Loucy (cell line): Measurements from ENCODE around the gene SGK1.

Experiments used
- H2AFZ ChIP-seq: fragments of 200-600 bp; sonication (generic); 2 replicates; pipeline ENCODE4 v1.6.0; 2016; ENCODE audit warnings: antibody characterized with exemption, mild to moderate bottlenecking, low read length, moderate library complexity
- H3F3A ChIP-seq: fragments of 200-600 bp; 2 replicates; pipeline ENCODE4 v1.6.0; 2016; ENCODE audit warnings: antibody characterized with exemption, low read depth, mild to moderate bottlenecking
- H3K27me3 ChIP-seq: fragments of 200-600 bp; sonication (generic); 2 replicates; pipeline ENCODE4 v1.6.1; 2014; ENCODE audit warnings: low read length, mild to moderate bottlenecking; ENCODE audit not compliant: insufficient read depth, poor library complexity, severe bottlenecking
- H3K36me3 ChIP-seq: fragments of 200-600 bp; sonication (generic); 2 replicates; pipeline ENCODE4 v1.6.1; 2016; ENCODE audit warnings: low read length; ENCODE audit not compliant: insufficient read depth
- H3K4me1 ChIP-seq: fragments of 200-600 bp; sonication (generic); 2 replicates; pipeline ENCODE4 v1.5.1; 2014; ENCODE audit warnings: low read length, mild to moderate bottlenecking; ENCODE audit not compliant: insufficient read depth, poor library complexity, severe bottlenecking
- H3K4me2 ChIP-seq: fragments of 200-600 bp; sonication (generic); 2 replicates; pipeline ENCODE4 v1.6.0; 2014; ENCODE audit warnings: antibody characterized with exemption, low read length, low read depth, mild to moderate bottlenecking; ENCODE audit not compliant: poor library complexity, severe bottlenecking
- H3K4me3 ChIP-seq: fragments of 200-600 bp; sonication (generic); 2 replicates; pipeline ENCODE4 v1.5.1; 2014; ENCODE audit warnings: low read length, mild to moderate bottlenecking, mixed read lengths; ENCODE audit not compliant: poor library complexity, severe bottlenecking
- H3K79me2 ChIP-seq: fragments of 200-600 bp; sonication (generic); 2 replicates; pipeline ENCODE4 v1.6.1; 2014; ENCODE audit warnings: low read length; ENCODE audit not compliant: insufficient read depth
- H3K9ac ChIP-seq: fragments of 200-600 bp; sonication (generic); 2 replicates; pipeline ENCODE4 v1.6.0; 2014; ENCODE audit warnings: mild to moderate bottlenecking, low read depth, low read length, moderate library complexity; ENCODE audit not compliant: poor library complexity, severe bottlenecking
- H3K9me2 ChIP-seq: fragments of 200-600 bp; sonication (generic); replicated peaks from 2 replicates; pipeline ENCODE4 v1.6.1; 2016; ENCODE audit warnings: low read depth, low read length, mixed read lengths
- H3K9me3 ChIP-seq: fragments of 200-600 bp; sonication (generic); 2 replicates; pipeline ENCODE4 v1.6.1; 2014; ENCODE audit warnings: mild to moderate bottlenecking, antibody characterized with exemption, low read length, low read depth; ENCODE audit not compliant: insufficient read depth
- H4K20me1 ChIP-seq: fragments of 200-600 bp; sonication (generic); 2 replicates; pipeline ENCODE4 v1.6.0; 2014; ENCODE audit warnings: antibody characterized with exemption, low read length, mild to moderate bottlenecking; ENCODE audit not compliant: insufficient read depth, poor library complexity, severe bottlenecking
- EZH2phosphoT487 ChIP-seq: fragments of 200-600 bp; IDR thresholded peaks from 2 replicates; pipeline ENCODE4 v1.6.1; 2018; ENCODE audit warnings: antibody characterized with exemption, mild to moderate bottlenecking, moderate library complexity, borderline replicate concordance
- TF ChIP-seq, protein P1 (sequence below): fragments of 200-600 bp; sonication (generic); conservative IDR thresholded peaks from 2 replicates; pipeline ENCODE4 v1.5.1; 2014; ENCODE audit warnings: mild to moderate bottlenecking, antibody characterized with exemption, low read length

The SGK1 gene

DNA sequence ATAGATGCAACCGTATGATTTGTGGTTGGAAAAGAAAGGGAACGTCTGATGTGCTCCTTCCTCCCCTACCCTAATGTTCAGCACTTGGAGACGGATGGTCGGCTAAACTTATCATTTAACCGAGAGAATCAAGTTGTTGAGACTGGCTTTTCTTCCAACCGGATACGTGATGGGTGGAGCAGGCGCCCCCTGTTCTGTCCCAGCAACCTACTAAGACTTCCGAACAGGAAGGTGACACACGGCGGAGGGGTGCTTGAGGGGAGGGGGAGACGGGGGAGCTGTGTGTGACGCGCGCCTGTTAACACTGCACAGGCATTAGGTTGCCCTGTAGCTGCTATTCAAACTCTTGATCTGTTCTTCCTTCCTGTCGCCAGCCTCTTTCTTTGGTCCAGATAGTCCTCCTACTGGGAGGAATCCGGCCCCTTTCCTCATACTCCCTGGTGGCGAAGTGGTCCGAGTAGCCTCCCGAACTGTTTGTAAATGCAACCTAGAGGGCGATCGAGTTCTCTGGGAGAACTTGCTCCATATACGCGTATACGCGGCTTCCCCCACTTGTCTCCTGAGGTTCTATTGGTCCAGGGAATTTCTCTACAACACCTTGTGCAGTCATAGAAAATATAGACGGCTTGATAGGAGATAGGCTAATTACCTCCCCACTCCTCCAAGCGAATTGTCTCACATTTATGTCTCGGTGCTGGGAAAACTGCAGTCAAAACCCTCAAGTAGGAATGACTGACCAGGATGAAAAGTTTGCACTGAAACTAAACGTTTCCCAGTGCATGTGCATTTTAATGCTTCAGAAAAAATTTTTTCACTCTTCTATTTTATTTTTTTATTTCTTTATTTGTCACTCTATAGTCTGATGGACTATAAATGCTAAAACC lies 139.5 kb downstream of the SGK1 start:
- Histone ChIP-seq H3K36me3 (no peaks in the 10 kb centered on the region), H3K27me3 (no peaks in the 10 kb centered on the region), H3K4me1 (peaks cover 18% of the 10 kb centered on the region), H3K79me2 (no peaks in the 10 kb centered on the region), H3F3A (no peaks in the 10 kb centered on the region), H4K20me1 (no peaks in the 10 kb centered on the region), H3K9me2 (no peaks in the 10 kb centered on the region), H3K9ac (peak overlapping the region; percentile 47), H3K4me2 (peak overlapping the region; percentile 86), H3K4me3 (peak overlapping the region; percentile 73), H3K9me3 (no peaks in the 10 kb centered on the region), H2AFZ (peak overlapping the region; percentile 84)
- TF ChIP-seq EZH2phosphoT487 = no peak
- TF ChIP-seq, protein P1, sequence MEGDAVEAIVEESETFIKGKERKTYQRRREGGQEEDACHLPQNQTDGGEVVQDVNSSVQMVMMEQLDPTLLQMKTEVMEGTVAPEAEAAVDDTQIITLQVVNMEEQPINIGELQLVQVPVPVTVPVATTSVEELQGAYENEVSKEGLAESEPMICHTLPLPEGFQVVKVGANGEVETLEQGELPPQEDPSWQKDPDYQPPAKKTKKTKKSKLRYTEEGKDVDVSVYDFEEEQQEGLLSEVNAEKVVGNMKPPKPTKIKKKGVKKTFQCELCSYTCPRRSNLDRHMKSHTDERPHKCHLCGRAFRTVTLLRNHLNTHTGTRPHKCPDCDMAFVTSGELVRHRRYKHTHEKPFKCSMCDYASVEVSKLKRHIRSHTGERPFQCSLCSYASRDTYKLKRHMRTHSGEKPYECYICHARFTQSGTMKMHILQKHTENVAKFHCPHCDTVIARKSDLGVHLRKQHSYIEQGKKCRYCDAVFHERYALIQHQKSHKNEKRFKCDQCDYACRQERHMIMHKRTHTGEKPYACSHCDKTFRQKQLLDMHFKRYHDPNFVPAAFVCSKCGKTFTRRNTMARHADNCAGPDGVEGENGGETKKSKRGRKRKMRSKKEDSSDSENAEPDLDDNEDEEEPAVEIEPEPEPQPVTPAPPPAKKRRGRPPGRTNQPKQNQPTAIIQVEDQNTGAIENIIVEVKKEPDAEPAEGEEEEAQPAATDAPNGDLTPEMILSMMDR = peak; percentile 83

DNA sequence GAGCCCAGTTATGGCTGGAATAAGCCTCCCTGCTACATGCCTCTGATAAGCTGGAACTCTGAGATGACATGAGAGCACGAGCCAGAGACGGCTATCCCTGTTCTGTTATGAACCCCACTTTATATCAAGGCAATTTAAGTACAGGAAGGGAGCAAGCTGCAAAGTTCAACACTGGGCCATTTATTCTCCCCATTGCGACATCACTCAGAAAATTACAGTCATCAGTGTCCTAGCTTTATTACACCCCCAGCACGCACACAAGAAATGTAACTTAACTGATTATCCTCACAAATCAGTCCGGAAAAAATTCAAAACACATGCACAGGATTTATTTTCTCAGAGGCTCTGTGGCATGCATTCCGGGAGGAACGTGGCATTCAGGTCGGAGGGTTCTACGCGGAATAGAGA lies 140.2 kb downstream of the SGK1 start:
- Histone ChIP-seq H3K9me2 (no peaks in the 10 kb centered on the region), H3K4me3 (peak overlapping the region; percentile 73), H3K27me3 (no peaks in the 10 kb centered on the region), H4K20me1 (no peaks in the 10 kb centered on the region), H3K4me1 (peaks cover 25% of the 10 kb centered on the region), H3K4me2 (peak overlapping the region; percentile 86), H2AFZ (peak overlapping the region; percentile 84), H3F3A (no peaks in the 10 kb centered on the region), H3K36me3 (no peaks in the 10 kb centered on the region), H3K9ac (peak overlapping the region; percentile 47), H3K9me3 (no peaks in the 10 kb centered on the region), H3K79me2 (no peaks in the 10 kb centered on the region)
- TF ChIP-seq EZH2phosphoT487 = no peak
- TF ChIP-seq, protein P1 = no peak

DNA sequence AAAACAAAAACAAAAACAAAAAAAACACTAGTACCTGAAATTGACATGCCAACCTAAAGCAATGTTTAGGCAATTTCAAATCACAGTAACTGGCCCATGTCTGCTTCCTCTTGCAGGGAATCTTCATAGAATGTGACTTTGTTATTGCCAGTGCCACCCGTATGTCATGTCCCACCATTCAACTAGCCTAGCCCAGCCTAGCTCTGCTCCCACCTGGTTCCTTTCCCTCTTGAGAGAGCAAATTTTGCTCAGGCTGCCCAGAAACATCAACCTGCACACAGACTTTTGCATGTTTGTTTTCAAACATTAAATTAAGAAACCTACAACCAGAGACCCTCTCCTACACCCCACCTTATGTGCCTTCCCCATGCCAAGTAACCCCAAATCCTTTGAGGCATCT lies 140.7 kb downstream of the SGK1 start:
- no peaks in the 10 kb centered on the region for H3K9me3 ChIP-seq
- H3K36me3 ChIP-seq = no peaks in the 10 kb centered on the region
- no peaks in the 10 kb centered on the region; the same call in 1 of the 2 replicates for H3K79me2 ChIP-seq
- no peaks in the 10 kb centered on the region for H3K27me3 ChIP-seq
- H3K9ac ChIP-seq = no peak overlapping the region
- peaks cover 29% of the 10 kb centered on the region for H3K4me1 ChIP-seq
- peak overlapping the region; percentile 86 for H3K4me2 ChIP-seq
- no peak overlapping the region for H2AFZ ChIP-seq
- no peak for TF ChIP-seq EZH2phosphoT487
- TF ChIP-seq, protein P1 = no peak
- H3F3A ChIP-seq = no peaks in the 10 kb centered on the region
- peak overlapping the region; percentile 73 for H3K4me3 ChIP-seq
- no peaks in the 10 kb centered on the region for H3K9me2 ChIP-seq
- no peaks in the 10 kb centered on the region for H4K20me1 ChIP-seq
